Activated T-helper 17 cell treated with anti-CD3 and anti-CD28 coated beads, Interleukin-2, amount 50 U/mL, for 72 hours (primary cell): ENCODE measurements around the gene DHX58. TPM values are rescaled to one million over a fixed set of nuclear protein-coding genes. Genes with fewer than 3 reads are reported as not detected.
A peak's percentile ranks its signal among the peaks of the same experiment; 100 is the strongest.

Experiments used
- ATAC-seq: fragments of 150-1000 bp; cut with Tn5 transposase; replicated peaks from 2 replicates; pipeline ENCODE4 v1.10.0; 2021; ENCODE audit warnings: mild to moderate bottlenecking, moderate library complexity
- H3K27ac Mint-ChIP-seq: one replicate; pipeline ENCODE4 v1.8.0; 2022; ENCODE audit warnings: mixed read lengths
- H3K27me3 Mint-ChIP-seq: one replicate; pipeline ENCODE4 v1.8.0; 2022; ENCODE audit warnings: mixed read lengths
- H3K36me3 Mint-ChIP-seq: one replicate; pipeline ENCODE4 v1.8.0; 2022; ENCODE audit warnings: low read depth, mild to moderate bottlenecking, mixed read lengths
- H3K4me1 Mint-ChIP-seq: one replicate; pipeline ENCODE4 v1.8.0; 2022; ENCODE audit warnings: mixed read lengths
- H3K4me3 Mint-ChIP-seq: one replicate; pipeline ENCODE4 v1.8.0; 2022; ENCODE audit warnings: mild to moderate bottlenecking, mixed read lengths
- H3K9me3 Mint-ChIP-seq: one replicate; pipeline ENCODE4 v1.8.0; 2022; ENCODE audit warnings: mixed read lengths
- total RNA-seq, 2 donors: library from RNA; stranded (reverse); gene quantifications; one replicate each; pipeline ENCODE4 v1.2.3, GENCODE V29; 2022

DHX58 gene
- total RNA-seq, 2 donors from 2014 or later, result 12.0 to 19.1 TPM

DNA sequence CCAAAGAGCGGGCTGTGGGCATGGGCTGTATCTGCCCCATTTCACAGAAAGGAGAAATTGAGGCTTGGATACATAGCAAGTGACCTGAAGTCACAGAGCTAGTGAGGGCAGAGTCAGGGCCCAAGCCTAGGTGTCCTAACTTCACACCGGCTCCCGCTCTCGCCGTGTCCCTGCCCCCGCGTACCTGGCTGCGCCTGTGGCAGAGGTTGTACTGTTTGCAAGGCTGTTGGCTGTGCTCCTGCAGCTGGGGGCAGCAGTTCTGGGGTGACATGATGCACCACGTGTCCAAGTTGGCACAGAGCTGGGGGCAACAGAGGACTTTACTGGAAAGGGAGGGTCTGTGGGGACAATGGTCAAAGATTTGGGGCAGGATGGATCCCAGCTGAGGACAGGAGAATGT, 3.4 kb downstream of the DHX58 start:
- peaks cover 5% of the 10 kb centered on the region for H3K4me1 Mint-ChIP-seq
- no peak overlapping the region for H3K4me3 Mint-ChIP-seq
- H3K9me3 Mint-ChIP-seq, result no peaks in the 10 kb centered on the region
- ATAC-seq, result no peak
- no peaks in the 10 kb centered on the region for H3K36me3 Mint-ChIP-seq
- H3K27me3 Mint-ChIP-seq, result no peaks in the 10 kb centered on the region
- peak overlapping the region; percentile 66 for H3K27ac Mint-ChIP-seq

DNA sequence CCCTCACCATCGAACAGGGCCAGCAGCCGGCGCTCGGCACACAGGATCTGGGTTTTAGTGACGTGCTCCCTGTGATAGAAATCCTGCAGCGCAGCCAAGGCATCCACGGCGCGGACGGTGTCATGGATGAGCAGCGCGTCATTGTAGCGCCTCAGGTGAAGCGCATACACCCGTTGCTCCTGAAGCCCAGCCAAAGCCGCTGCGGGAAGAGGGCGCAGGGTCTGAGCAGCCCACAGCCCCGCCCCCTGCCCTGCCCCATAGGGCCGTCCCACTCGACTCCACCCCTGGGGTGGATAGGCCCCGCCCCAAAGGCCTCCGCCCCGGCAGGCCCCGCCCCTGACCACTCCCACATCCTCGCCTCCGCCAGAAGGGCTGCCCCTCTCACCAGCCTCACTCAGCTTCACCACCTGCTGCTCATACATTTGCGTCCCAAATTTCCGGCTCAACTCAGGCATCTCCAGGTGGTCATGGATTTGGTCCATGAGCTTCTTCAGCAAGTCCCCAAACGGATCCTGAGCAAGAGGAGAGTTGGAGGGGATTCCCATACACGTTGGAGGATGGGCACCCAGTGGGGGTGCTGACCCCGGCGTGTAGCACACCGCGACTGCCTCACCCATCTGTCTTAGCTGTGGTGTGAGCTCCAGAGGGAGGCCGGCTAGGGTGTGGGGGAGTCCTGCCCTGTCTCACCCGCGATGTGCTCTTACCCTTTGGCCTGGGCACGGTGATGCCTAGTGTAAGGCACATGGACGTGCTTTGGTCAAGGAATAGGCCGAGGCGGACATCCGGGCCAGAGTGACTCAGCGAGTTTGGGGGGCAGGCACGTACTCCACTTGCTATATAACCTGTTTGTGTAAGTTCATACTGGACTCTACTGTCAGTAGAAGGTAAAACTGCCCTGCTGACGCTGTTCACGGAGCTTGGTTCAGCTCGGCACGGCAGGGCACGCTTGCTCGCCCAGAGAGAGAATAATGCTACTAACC, 4.6 kb downstream of the DHX58 start:
- no peaks in the 10 kb centered on the region for H3K9me3 Mint-ChIP-seq
- peak; percentile 85 for ATAC-seq
- no peak overlapping the region for H3K27ac Mint-ChIP-seq
- no peaks in the 10 kb centered on the region for H3K27me3 Mint-ChIP-seq
- H3K4me3 Mint-ChIP-seq, result peak overlapping the region; percentile 52
- H3K4me1 Mint-ChIP-seq, result peaks cover 5% of the 10 kb centered on the region
- H3K36me3 Mint-ChIP-seq, result no peaks in the 10 kb centered on the region

DNA sequence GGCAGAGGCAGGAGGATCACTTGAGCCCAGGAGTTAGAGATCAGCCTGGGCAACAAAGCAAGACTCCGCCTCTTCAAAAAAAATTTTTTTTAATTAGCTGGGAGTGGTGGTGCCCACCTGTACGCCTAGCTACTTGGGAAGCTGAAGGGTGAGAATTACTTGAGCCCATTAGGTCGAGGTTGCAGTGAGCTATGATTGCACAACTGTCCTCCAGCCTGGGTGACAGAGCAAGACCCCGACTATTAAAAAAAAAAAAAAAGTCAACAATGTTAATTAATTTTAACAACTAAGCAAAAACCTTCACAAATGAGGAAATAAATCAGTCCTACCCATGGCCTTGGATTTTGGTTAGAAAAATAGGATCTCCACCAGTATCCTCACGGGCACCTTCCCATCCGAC, 5.4 kb downstream of the DHX58 start:
- H3K4me1 Mint-ChIP-seq, result peaks cover 4% of the 10 kb centered on the region

DNA sequence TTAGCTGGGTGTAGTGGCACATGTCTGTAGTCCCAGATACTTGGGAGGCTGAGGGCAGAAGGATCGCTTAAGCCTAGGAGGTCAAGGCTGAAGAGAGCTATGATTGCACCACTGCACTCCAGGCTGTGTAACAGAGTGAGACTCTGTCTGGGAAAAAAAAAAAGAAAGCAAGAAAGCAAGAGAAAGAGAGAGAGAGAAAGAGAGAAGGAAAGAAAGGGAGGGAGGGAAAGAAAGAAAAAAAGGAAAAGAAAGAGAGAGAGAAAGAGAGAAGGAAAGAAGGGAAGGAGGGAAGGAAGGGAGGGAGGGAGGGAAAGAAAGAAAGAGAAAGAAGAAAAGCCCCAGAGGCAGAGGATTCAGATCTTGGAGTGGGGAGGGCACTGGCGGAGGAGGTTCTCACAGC, 6.5 kb downstream of the DHX58 start:
- Mint-ChIP-seq H3K4me1 (no peaks in the 10 kb centered on the region), H3K36me3 (no peaks in the 10 kb centered on the region)
- no peak for ATAC-seq

More for the DNA sequence above, 5.4 kb downstream of the DHX58 start:
- no peaks in the 10 kb centered on the region for H3K27me3 Mint-ChIP-seq
- no peaks in the 10 kb centered on the region for H3K36me3 Mint-ChIP-seq
- no peak for ATAC-seq
- H3K27ac Mint-ChIP-seq, result no peak overlapping the region
- no peaks in the 10 kb centered on the region for H3K9me3 Mint-ChIP-seq
- peak overlapping the region; percentile 52 for H3K4me3 Mint-ChIP-seq

DNA sequence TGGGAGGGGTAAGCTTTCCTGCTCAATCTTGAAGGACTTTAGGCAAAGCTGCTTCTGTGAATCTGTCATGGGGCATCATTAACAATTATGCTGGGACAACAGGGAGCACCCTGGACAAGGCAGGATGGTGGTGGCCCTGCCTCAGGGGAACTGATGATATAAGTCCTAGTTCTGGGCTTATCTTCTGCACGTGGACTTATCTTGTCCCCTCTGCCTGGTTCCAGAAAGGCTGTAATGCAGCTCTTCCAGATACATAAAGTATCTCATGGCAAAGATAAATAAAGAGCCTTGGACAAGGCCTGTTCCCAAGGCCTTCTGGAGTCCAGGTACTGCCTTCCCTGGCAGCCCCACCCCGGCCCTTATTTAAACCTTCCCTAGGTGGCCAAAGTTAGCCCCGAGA, 8.2 kb downstream of the DHX58 start:
- no peak overlapping the region for H3K4me3 Mint-ChIP-seq
- no peaks in the 10 kb centered on the region for H3K27me3 Mint-ChIP-seq
- ATAC-seq, result no peak
- H3K36me3 Mint-ChIP-seq, result no peaks in the 10 kb centered on the region
- H3K9me3 Mint-ChIP-seq, result no peaks in the 10 kb centered on the region
- H3K27ac Mint-ChIP-seq, result no peak overlapping the region
- no peaks in the 10 kb centered on the region for H3K4me1 Mint-ChIP-seq

More for the DNA sequence above, 6.5 kb downstream of the DHX58 start:
- H3K27me3 Mint-ChIP-seq, result no peaks in the 10 kb centered on the region
- no peaks in the 10 kb centered on the region for H3K9me3 Mint-ChIP-seq
- no peak overlapping the region for H3K27ac Mint-ChIP-seq
- no peak overlapping the region for H3K4me3 Mint-ChIP-seq

DNA sequence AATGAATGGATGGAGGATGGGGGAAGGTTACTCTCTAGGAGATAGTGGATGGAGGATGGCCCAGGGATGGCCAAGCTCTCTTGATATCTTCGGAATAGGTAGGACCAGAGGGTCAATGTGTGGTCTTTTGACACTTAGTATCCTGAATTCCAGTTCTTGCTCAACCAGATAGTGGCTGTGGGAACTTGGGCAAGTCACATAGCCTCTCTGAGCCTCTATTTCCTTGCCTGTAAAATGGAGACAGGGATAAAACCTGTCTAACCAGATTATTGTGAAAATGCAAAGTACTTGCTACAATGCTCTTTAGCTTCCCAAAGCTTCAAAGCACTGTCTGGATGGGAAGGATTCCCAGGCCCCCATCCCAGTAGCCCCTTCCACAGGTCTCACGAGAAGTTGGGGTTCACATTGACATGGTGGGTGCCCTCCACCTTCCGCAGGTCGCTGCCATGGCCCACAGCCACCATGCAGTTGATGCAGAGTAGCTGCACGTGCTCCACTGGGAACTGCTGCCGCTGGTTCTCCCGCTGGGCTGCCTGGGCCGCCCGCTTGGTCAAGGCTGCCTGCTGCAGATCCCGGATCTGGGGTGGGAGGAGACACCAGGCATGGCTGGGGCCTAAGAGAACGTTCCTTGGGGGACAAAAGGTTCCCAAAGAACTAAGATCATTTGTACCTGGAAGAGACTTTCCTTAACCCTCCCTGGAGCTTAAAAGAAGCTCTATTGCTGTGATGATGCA, 9.1 kb downstream of the DHX58 start:
- ATAC-seq, result no peak

DNA sequence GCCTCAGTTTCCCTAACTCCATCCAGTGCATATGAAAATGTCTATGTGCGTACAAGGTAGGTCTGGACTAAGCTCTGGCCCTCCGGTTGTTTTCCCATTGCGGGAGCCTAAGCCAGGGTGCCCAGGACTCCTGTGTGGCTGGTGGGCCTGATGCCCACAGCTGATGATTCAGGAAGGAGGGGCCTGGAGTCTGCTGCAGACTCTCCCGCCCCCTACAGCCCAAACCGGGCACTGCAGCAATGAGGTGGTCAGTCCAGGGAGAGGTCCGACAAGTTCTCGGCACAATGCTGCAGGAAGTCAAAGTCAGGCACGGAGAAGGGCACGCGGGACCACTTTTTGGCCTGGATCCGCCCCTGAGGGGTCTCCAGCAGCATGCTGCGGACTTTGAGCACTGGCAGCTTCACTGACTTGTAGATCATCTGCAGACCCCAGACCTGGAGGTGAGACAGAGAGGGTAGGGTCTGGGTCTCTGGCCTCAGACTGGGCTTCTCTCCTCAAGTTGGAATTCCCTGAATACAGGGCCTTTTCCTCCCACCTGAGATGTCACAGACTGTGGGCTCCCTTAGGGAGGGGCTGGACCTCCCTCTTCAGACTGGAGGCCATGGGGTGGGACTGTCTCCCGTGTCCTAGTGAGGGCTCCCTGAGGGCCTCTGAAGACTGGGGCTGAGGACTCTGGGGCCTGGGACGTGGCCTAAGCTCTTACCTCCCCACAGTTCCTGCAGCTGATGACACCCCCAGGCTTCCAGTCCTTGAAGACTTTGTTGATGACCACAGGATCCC, 10.8 kb downstream of the DHX58 start:
- H3K4me1 Mint-ChIP-seq, result no peaks in the 10 kb centered on the region
- H3K4me3 Mint-ChIP-seq, result no peak overlapping the region
- H3K27me3 Mint-ChIP-seq, result peaks cover 3% of the 10 kb centered on the region
- no peak overlapping the region for H3K27ac Mint-ChIP-seq
- H3K9me3 Mint-ChIP-seq, result no peaks in the 10 kb centered on the region
- H3K36me3 Mint-ChIP-seq, result no peaks in the 10 kb centered on the region
- peak; percentile 77 for ATAC-seq

More for the DNA sequence above, 9.1 kb downstream of the DHX58 start:
- H3K4me3 Mint-ChIP-seq, result no peak overlapping the region
- no peaks in the 10 kb centered on the region for H3K9me3 Mint-ChIP-seq
- no peaks in the 10 kb centered on the region for H3K36me3 Mint-ChIP-seq
- H3K4me1 Mint-ChIP-seq, result no peaks in the 10 kb centered on the region
- H3K27ac Mint-ChIP-seq, result no peak overlapping the region
- no peaks in the 10 kb centered on the region for H3K27me3 Mint-ChIP-seq

DNA sequence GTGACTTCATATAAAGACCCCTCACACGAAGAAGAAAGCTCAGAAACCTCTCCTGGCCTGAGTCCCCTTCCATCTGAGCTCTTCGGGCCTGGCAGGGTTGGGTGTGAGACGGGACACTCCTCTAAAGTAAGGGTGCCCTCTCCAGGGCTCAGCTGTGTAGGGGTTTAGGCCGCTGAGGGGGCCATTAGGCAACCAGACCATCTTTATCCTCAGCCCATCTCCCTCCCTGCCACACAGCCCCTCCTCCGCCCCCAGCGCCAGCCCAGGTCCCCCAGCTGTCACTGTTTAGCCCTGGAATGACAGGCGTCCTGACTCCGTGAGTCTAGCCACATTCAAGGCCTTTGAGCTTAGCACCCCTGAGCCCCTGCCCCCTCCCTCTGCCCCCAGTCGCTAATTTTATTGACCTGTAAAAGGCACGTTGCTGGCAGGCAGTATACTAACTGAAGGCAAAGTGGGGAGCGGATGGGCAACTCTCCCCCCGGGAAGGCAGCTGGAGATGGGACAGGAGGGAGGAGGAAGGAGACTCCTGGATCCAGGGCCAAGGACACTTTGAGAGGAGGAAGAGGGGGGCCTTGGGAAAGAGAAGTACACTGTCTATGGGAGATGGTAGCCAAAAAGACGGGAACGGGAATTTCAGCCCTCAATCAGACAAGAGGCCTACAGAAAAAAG, 13.6 kb downstream of the DHX58 start:
- no peak for ATAC-seq
- H3K9me3 Mint-ChIP-seq, result no peaks in the 10 kb centered on the region
- no peaks in the 10 kb centered on the region for H3K36me3 Mint-ChIP-seq
- H3K4me3 Mint-ChIP-seq, result no peak overlapping the region
- no peak overlapping the region for H3K27ac Mint-ChIP-seq
- H3K4me1 Mint-ChIP-seq, result no peaks in the 10 kb centered on the region
- H3K27me3 Mint-ChIP-seq, result peaks cover 3% of the 10 kb centered on the region

DNA sequence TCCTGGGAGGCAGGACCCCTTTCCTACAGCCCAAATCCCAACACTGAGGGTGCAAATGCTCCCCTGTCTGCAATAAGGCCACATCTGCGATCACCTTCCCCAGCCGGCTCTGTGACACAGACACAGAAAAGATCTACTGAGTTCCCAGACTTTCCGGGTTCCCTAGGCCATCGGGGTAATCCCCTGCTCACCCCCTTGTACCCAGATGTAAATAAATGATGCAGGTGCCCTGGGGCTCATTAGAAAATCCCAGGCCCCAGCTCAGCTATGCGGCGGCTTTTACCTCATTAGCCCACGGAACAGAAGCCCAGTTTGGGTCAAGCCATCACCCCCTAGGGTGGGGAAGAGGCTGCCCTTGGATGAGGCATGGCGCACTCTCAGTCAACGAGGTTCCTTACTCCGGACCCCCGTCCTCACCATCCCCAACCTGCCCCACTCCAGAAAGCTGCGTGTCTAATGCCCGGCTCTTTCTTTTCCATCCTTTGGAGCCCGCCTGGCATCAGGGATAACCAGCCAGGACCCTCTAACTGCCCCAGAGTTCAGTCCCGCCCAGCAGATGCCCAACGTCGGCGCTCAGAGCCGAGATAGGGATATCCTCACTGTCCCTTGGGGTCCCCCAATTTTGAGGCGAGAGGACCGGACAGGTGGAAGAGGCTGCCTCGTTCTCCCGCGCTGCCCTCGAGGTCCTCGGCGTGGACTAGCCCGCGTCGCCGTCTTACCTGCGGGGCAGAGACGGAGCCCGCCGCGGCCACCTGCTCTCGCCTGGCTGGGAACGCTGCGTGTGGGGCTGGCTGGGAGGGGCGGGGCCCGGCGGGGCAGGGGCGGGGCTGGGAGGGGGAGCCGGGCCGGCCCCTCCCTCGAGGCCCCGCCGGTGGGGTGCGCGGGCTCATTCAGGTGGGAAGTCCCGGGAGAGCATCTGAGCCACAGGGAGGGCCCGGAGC, 14.6 kb downstream of the DHX58 start, which contains the start of gene ZNF385C:
Gene ZNF385C, minus strand, starts transcription at position 783 of the 941 bp plus-strand sequence. CDS start 35,417 bp downstream, outside the sequence.
- H3K36me3 Mint-ChIP-seq, result no peaks in the 10 kb centered on the region
- peak; percentile 78 for ATAC-seq
- H3K9me3 Mint-ChIP-seq, result no peaks in the 10 kb centered on the region
- peaks cover 3% of the 10 kb centered on the region for H3K27me3 Mint-ChIP-seq
- H3K27ac Mint-ChIP-seq, result no peak within 1 kb of the TSS
- H3K4me1 Mint-ChIP-seq, result no peaks in the 10 kb centered on the region
- peak within 1 kb of the TSS; percentile 57 for H3K4me3 Mint-ChIP-seq

DNA sequence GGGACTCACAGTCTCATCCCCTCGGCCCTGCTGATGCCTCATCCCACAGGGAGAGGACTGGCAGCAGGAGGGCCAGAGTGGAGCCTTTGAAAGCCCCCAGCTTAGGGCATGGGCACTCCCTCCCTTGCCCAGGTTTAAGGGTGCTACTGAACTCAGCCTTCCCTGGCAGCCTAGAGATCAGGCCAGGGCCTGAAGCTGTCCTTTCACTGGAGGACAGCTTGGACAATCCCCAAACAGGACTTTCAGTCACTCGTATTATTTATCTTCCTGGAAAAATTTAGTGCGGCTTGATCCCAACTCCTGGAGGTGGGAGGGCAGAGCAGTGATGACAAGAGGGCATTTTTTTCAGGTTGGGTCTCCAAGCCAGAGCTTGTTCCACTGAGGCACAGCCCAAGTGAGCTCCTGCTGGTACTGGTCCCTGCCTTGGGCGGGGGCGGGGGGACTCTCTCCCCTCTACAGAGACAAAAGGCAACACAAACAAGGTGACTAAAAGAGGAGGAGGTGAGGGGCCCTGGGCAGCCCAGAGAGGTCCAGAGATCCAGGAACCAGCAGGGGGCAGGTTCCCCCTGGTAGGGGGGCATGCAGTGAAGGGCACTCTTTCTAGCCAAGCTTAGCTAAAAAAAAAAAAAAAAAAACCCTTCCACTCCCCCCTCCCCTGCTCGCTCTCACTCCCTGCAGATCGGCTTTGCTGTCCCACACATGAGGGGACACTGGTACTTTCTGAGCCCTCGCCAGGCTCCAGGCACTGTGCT, 16.0 kb downstream of the DHX58 start:
- Mint-ChIP-seq H3K27me3 (peaks cover 3% of the 10 kb centered on the region), H3K27ac (no peak overlapping the region), H3K36me3 (no peaks in the 10 kb centered on the region), H3K4me3 (no peak overlapping the region), H3K4me1 (no peaks in the 10 kb centered on the region), H3K9me3 (no peaks in the 10 kb centered on the region)
- no peak for ATAC-seq

DNA sequence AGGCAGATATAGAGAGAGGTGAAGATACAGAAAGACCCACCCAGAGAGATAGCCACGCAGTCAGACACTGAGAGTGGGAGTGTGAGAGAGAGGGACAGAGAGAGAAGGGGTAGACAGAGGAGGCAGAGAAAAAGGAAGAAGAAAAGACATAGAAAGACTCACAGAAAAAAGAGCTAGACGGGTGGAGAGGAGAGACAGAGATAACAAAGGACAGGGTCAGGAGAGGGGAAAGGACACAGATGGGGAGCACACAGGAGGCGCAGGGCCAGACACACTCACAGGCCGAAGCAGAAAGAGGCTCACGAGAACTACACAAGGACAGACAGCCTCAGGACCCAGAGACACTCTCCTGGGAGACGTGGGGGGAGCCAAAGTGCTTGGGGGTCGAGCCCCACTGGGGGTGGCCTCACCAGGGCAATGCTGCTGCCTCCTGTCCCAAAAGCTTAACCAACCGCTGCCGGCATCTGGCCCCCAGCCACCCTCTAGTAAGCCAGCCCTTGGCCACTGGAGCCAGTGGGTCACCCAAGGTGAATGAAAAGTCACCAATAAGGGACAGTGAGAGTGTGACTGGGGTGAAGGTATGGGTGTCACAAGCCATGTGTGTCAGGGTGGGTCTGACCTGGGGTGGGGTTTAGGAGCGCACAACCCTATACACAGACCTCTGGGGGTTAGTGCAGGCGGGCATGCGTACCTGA, 18.0 kb downstream of the DHX58 start:
- H3K4me3 Mint-ChIP-seq, result no peak overlapping the region
- ATAC-seq, result no peak
- H3K36me3 Mint-ChIP-seq, result no peaks in the 10 kb centered on the region
- H3K27ac Mint-ChIP-seq, result no peak overlapping the region
- peaks cover 9% of the 10 kb centered on the region for H3K27me3 Mint-ChIP-seq
- no peaks in the 10 kb centered on the region for H3K4me1 Mint-ChIP-seq
- no peaks in the 10 kb centered on the region for H3K9me3 Mint-ChIP-seq

DNA sequence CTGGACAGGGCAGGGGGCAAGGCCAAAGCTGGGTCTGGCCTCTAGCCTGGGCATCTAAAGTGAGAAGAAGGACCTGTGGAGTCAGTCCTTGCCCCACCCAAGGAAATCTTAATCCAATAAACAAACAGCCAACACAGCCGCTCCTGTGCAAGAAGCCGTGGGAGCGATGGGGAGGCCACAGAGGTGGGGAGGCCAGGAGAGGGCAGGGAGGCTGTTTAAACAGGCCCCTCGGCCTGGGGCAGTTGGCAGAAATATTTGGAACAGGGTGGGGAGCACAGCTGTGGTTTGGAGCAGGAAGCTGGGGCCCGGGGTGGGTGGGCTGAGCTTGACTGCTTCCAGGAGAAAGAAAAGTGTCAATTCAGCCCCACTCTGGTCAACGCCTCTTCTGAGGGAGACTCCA, 19.6 kb downstream of the DHX58 start:
- no peak for ATAC-seq
- Mint-ChIP-seq H3K36me3 (no peaks in the 10 kb centered on the region), H3K27me3 (peaks cover 11% of the 10 kb centered on the region), H3K4me3 (no peak overlapping the region), H3K9me3 (no peaks in the 10 kb centered on the region), H3K4me1 (no peaks in the 10 kb centered on the region), H3K27ac (no peak overlapping the region)
